Left lung (tissue), 10 donors: ENCODE data around the gene PTPRN2. TPM values are rescaled to one million over a fixed set of nuclear protein-coding genes. Genes with fewer than 3 reads are reported as not detected.

Source experiments
- ATAC-seq: fragments of 200-7000 bp; cut with Tn5 transposase; one replicate; pipeline ENCODE4 v1.9.1; 2020; ENCODE audit warnings: moderate library complexity
- DNase-seq, 4 donors: peaks; one replicate each; pipeline ENCODE4 v3.0.0-alpha.2; 2013 to 2020
- H3K27ac ChIP-seq, 2 donors: fragments of 200-600 bp; sonication (generic) in 1 of 2; one replicate each; pipeline versions ENCODE4 v1.5.0 to v1.8.0; 2020 to 2021
- H3K27me3 ChIP-seq, 2 donors: fragments of 200-600 bp; sonication (generic) in 1 of 2; one replicate each; pipeline versions ENCODE4 v1.5.0 to v1.8.0; 2020 to 2021
- H3K36me3 ChIP-seq, 2 donors: fragments of 200-600 bp; sonication (generic) in 1 of 2; one replicate each; pipeline versions ENCODE4 v1.5.0 to v1.8.0; 2020 to 2021
- H3K4me1 ChIP-seq, 2 donors: fragments of 200-600 bp; one replicate each; pipeline ENCODE4 v1.8.0; 2021
- H3K4me3 ChIP-seq, 2 donors: fragments of 200-600 bp; sonication (generic) in 1 of 2; one replicate each; pipeline versions ENCODE4 v1.5.0 to v1.8.0; 2020 to 2021; ENCODE audit warnings: mild to moderate bottlenecking in 1 of 2
- H3K9me3 ChIP-seq, 2 donors: fragments of 200-600 bp; sonication (generic) in 1 of 2; one replicate each; pipeline versions ENCODE4 v1.5.0 to v1.8.0; 2020 to 2021
- intact Hi-C, 2 donors: fragments of 100-400 bp; cut with DNase I; formaldehyde crosslinking; loops; one replicate each; pipeline versions ENCODE4 v1.11.2 to v1.14.2; 2022
- polyA plus RNA-seq, 6 donors: library from polyadenylated mRNA; unstranded; fragments of 120-200 nt; gene quantifications; one replicate each; pipeline ENCODE4 v1.2.1, GENCODE V29; 2013; ENCODE audit not compliant: insufficient read length in 6 of 6
- total RNA-seq, 2 donors: library from RNA; stranded (reverse); fragmentation: NEBNext Ultra II Directional; extraction: Animal tissue kit (Norgen Biotek cat#: 25700); gene quantifications; one replicate each; pipeline ENCODE4 v1.2.1, GENCODE V29; 2021
- TF ChIP-seq, protein P1 (sequence below), 2 donors: fragments of 200-600 bp; sonication (generic) in 1 of 2; IDR thresholded peaks; one replicate each; pipeline versions ENCODE4 v1.5.0 to v1.8.0; 2021; ENCODE audit warnings: antibody characterized with exemption in 2 of 2
- donor health status: DM: no; HTN: yes; CAD: no.
- donor health status: DM: no; HTN: no; CAD: no.

The PTPRN2 gene
- total and polyA plus RNA-seq, 8 donors: 4.0 to 7.8 (median 6.8) TPM

- ATAC-seq (no peak), DNase-seq (no peak)
- intact Hi-C loops: no loop called here
- Histone ChIP-seq H3K4me3 (no peak overlapping the region), H3K27ac (no peak overlapping the region), H3K27me3 (peaks cover 0 to 26% of the 10 kb centered on the region in 2 donors), H3K9me3 (no peaks in the 10 kb centered on the region), H3K4me1 (no peaks in the 10 kb centered on the region), H3K36me3 (no peaks in the 10 kb centered on the region)
- TF ChIP-seq, protein P1, sequence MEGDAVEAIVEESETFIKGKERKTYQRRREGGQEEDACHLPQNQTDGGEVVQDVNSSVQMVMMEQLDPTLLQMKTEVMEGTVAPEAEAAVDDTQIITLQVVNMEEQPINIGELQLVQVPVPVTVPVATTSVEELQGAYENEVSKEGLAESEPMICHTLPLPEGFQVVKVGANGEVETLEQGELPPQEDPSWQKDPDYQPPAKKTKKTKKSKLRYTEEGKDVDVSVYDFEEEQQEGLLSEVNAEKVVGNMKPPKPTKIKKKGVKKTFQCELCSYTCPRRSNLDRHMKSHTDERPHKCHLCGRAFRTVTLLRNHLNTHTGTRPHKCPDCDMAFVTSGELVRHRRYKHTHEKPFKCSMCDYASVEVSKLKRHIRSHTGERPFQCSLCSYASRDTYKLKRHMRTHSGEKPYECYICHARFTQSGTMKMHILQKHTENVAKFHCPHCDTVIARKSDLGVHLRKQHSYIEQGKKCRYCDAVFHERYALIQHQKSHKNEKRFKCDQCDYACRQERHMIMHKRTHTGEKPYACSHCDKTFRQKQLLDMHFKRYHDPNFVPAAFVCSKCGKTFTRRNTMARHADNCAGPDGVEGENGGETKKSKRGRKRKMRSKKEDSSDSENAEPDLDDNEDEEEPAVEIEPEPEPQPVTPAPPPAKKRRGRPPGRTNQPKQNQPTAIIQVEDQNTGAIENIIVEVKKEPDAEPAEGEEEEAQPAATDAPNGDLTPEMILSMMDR (IDR thresholded peaks at IDR 0.05): no peak
Measured at GRCh38 chr7:157628456-157628855, 959.2 kb downstream of the PTPRN2 start.

DNA sequence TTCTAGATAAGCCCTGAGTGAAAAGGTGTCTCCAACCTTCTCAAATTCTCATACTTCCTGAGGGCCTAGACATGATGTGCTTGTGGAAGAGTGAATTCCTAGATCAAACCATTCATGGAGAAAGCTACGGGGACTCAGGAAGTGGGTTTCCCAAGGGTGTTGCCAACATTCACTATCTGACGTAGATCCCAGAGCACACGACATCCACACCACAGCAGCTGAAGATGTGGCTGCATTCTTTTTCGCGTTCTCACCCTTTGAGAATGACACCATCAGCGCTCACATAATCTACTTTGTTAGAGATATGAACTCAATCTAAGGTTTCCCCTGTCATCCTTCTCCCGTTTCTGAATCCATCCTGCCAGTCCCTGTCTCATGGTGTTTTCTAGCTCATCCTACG, 960.0 kb downstream of the PTPRN2 start:
- H3K9me3 ChIP-seq: no peaks in the 10 kb centered on the region
- intact Hi-C loops: no loop called here
- TF ChIP-seq, protein P1 (IDR thresholded peaks at IDR 0.05): no peak
- ATAC-seq (no peak), DNase-seq (no peak)
- H3K27ac ChIP-seq: no peak overlapping the region
- peaks cover 0 to 21% of the 10 kb centered on the region in 2 donors for H3K27me3 ChIP-seq
- no peaks in the 10 kb centered on the region for H3K4me1 ChIP-seq
- H3K36me3 ChIP-seq: no peaks in the 10 kb centered on the region
- H3K4me3 ChIP-seq: no peak overlapping the region

GRCh38 chr7:157627033-157627432, 960.6 kb downstream of the PTPRN2 start:
- Histone ChIP-seq H3K9me3 (no peaks in the 10 kb centered on the region), H3K27me3 (peaks cover 0 to 27% of the 10 kb centered on the region in 2 donors), H3K4me3 (no peak overlapping the region), H3K36me3 (no peaks in the 10 kb centered on the region), H3K4me1 (no peaks in the 10 kb centered on the region), H3K27ac (no peak overlapping the region)
- no peak for DNase-seq
- TF ChIP-seq, protein P1 (IDR thresholded peaks at IDR 0.05): no peak
- intact Hi-C loops: no loop called here
- no peak for ATAC-seq

DNA sequence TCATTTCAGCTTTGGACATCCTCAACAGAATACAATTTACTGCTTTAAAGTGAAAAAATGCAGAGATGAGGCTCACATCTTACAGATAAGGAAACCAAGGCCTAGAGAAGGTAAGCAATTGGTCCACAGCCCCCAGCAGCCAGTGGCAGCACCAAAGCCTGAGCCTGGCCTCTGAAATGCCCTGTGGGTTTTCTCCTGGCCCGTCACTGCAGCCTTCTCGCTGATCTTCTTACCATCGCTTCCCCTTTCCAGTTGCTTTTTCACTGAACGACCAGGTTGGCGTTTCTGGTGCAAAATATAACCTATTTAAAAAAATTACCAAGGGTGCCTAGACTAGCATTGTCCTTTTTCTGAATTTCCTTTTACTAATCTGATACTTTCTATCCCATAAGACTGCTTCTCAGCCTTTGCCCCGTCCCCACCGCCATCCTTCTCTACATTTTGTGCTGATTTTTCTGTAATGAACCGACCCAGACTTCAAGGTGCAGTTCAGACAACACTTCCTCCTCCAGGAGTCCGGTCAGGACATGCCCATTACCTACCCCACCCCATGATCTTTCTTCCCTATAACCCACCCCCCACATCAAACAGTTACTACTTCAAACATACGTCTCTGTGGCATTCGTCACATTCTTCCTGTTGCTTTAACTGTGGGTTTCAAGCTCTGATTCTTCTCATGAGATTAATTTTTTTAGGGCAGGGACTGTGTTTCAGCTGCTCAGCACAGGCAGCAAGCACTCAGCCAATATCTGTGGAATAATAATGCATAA, 961.5 kb downstream of the PTPRN2 start:
- intact Hi-C loops: no loop called here
- Histone ChIP-seq H3K4me1 (no peaks in the 10 kb centered on the region), H3K4me3 (no peak overlapping the region), H3K27ac (no peak overlapping the region), H3K9me3 (no peaks in the 10 kb centered on the region), H3K36me3 (no peaks in the 10 kb centered on the region), H3K27me3 (peaks cover 0 to 27% of the 10 kb centered on the region in 2 donors)
- TF ChIP-seq, protein P1 (IDR thresholded peaks at IDR 0.05): no peak
- no peak for ATAC-seq
- DNase-seq: no peak

- ATAC-seq: no peak
- no peak for DNase-seq
- Histone ChIP-seq H3K27ac (no peak overlapping the region), H3K9me3 (no peaks in the 10 kb centered on the region), H3K36me3 (no peaks in the 10 kb centered on the region), H3K27me3 (peaks cover 0 to 9% of the 10 kb centered on the region in 2 donors), H3K4me1 (no peaks in the 10 kb centered on the region), H3K4me3 (no peak overlapping the region)
- TF ChIP-seq, protein P1 (IDR thresholded peaks at IDR 0.05): no peak
- intact Hi-C loops: no loop called here
Measured at GRCh38 chr7:157623556-157623955, 964.1 kb downstream of the PTPRN2 start.
